Nephron progenitor cell (in vitro differentiated cells): ENCODE data around the gene LCLAT1.

Experiments used
- DNase-seq: peaks from one replicate; pipeline ENCODE4 v3.0.0; 2021
- H3K27ac Mint-ChIP-seq: 2 replicates; pipeline ENCODE4 v1.8.0; 2021; ENCODE audit warnings: mild to moderate bottlenecking, moderate library complexity, mixed read lengths
- H3K27me3 Mint-ChIP-seq: 2 replicates; pipeline ENCODE4 v1.8.0; 2021; ENCODE audit warnings: mild to moderate bottlenecking, low read depth, mixed read lengths; ENCODE audit not compliant: poor library complexity
- H3K36me3 Mint-ChIP-seq: 2 replicates; pipeline ENCODE4 v1.8.0; 2021; ENCODE audit warnings: low read depth, mixed read lengths
- H3K4me1 Mint-ChIP-seq: 2 replicates; pipeline ENCODE4 v1.8.0; 2021; ENCODE audit warnings: mixed read lengths
- H3K4me3 Mint-ChIP-seq: 2 replicates; pipeline ENCODE4 v1.8.0; 2021; ENCODE audit warnings: mild to moderate bottlenecking, moderate library complexity, mixed read lengths
- H3K9me3 Mint-ChIP-seq: 2 replicates; pipeline ENCODE4 v1.8.0; 2021; ENCODE audit warnings: mild to moderate bottlenecking, moderate library complexity, mixed read lengths
- CTCF ChIP-seq: fragments of 200-600 bp; sonication (generic); IDR thresholded peaks from 2 replicates; pipeline ENCODE4 v1.5.0; 2021; ENCODE audit warnings: antibody characterized with exemption

The LCLAT1 gene

GRCh38 chr2:30412047-30412683 is 34.9 kb upstream of the LCLAT1 start:
- Mint-ChIP-seq H3K36me3 (no peaks in the 10 kb centered on the region), H3K4me3 (no peak overlapping the region), H3K4me1 (peaks cover 31% of the 10 kb centered on the region), H3K27me3 (no peaks in the 10 kb centered on the region), H3K9me3 (no peaks in the 10 kb centered on the region), H3K27ac (no peak overlapping the region)
- no peak for TF ChIP-seq CTCF
- no peak for DNase-seq

DNA sequence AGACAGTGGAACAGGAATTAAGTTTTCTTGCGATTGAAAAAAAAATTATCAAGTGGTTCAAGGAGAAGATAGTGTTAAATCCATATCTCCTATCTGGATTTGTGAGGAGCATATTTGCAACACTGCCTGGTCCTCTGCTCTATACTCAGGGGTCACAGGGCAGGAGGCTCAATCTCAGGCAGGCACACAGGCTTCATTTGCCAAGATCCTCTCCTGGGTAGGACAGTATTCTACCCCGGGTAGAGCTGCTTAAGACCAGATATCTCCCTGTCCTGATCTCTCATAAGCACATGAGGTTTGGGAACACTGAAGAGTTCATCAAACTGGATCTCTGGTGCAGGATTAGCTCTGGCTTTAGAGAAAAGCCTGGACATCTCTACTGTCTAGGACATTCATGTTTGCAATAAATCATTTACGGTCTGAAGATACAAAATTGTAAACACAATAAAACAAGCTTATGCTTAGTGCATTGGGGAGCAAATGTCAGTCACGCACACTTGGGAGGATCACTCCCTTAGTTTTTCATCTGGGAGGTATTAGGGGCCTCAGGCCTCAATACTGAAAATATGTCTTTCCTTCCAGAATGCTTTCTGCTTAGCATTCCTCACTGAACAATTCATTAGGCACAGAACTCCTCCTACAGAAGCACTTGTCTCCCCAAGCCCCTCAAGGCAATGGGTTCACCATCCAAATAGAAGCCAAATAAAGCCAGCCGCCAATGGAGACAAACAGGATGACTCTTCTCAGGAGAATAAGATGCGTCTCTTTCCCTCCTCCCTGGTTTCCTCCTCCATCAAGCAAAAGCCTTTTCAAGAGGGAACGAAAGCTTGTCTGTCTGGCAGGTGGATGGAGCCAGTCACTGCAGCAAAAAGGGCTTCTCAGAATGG is 34.1 kb upstream of the LCLAT1 start:
- Mint-ChIP-seq H3K9me3 (no peaks in the 10 kb centered on the region), H3K27ac (no peak overlapping the region), H3K4me3 (no peak overlapping the region), H3K4me1 (peaks cover 23% of the 10 kb centered on the region), H3K27me3 (no peaks in the 10 kb centered on the region), H3K36me3 (no peaks in the 10 kb centered on the region)
- no peak for TF ChIP-seq CTCF
- no peak for DNase-seq

GRCh38 chr2:30414961-30415360 is 32.1 kb upstream of the LCLAT1 start:
- Mint-ChIP-seq H3K4me1 (peaks cover 13% of the 10 kb centered on the region), H3K36me3 (no peaks in the 10 kb centered on the region), H3K27me3 (no peaks in the 10 kb centered on the region), H3K4me3 (no peak overlapping the region), H3K9me3 (no peaks in the 10 kb centered on the region), H3K27ac (no peak overlapping the region)
- TF ChIP-seq CTCF, result no peak
- no peak for DNase-seq

DNA sequence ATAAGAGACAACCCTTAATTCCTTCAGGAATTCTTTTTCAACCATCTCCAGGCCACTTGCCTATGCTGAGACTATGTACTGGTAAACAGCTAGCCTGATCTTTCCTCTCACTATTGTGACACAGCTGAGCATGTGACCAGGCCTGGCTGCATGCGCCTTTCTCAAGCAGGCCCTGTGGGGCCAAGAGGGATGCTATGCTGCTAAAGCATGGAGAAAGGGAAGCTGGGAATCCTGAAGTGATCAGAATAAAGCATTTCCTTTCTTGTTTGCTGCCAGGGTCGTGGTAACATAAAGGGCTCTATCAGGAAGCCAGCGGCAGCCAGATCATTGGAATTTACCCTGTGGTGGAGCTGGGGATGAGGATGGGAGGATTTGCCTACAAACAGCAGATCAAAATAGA is 29.8 kb upstream of the LCLAT1 start:
- TF ChIP-seq CTCF, result no peak
- Mint-ChIP-seq H3K4me1 (peaks cover 27% of the 10 kb centered on the region), H3K27me3 (no peaks in the 10 kb centered on the region), H3K36me3 (no peaks in the 10 kb centered on the region), H3K27ac (no peak overlapping the region), H3K9me3 (no peaks in the 10 kb centered on the region), H3K4me3 (no peak overlapping the region)
- DNase-seq, result no peak

DNA sequence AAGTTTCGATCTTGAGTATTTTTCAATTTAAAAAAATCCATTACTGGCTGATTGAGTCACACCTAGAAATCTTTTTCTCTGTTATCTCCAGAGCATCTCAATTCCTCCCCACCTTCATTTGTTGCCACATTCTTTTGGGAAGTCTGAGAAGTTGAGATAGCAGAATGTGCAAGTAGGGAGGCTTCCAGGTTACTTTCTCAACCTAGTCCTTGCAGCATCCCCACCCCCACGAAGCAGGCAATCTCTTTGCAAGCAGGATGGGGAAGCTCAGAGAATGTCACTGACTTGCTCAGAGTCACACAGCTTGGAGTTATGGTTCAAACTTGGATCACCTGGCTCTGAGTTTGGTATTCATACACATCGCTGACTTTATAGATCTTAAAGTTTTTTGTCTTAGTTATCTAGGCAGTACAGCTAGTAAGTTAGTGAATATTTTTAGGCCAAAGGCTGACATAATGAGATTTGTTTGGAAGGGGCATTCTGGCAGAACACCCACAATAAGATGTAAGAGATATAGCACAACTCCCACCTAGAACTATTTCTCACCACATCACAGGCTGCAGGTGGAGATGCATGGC is 25.9 kb upstream of the LCLAT1 start:
- no peak overlapping the region for H3K27ac Mint-ChIP-seq
- DNase-seq, result no peak
- no peaks in the 10 kb centered on the region for H3K36me3 Mint-ChIP-seq
- H3K4me1 Mint-ChIP-seq, result peaks cover 26% of the 10 kb centered on the region
- no peaks in the 10 kb centered on the region for H3K9me3 Mint-ChIP-seq
- H3K27me3 Mint-ChIP-seq, result peaks cover 8% of the 10 kb centered on the region
- H3K4me3 Mint-ChIP-seq, result no peak overlapping the region
- TF ChIP-seq CTCF, result no peak
